OCI-M2 (cell line): ENCODE results near the gene TMEM147.

Experiments used
- DNase-seq: peaks from one replicate; lab custom pipeline; 2025; ENCODE audit not compliant: unreplicated experiment; lab: John Stamatoyannopoulos, UW

TMEM147 gene

DNA sequence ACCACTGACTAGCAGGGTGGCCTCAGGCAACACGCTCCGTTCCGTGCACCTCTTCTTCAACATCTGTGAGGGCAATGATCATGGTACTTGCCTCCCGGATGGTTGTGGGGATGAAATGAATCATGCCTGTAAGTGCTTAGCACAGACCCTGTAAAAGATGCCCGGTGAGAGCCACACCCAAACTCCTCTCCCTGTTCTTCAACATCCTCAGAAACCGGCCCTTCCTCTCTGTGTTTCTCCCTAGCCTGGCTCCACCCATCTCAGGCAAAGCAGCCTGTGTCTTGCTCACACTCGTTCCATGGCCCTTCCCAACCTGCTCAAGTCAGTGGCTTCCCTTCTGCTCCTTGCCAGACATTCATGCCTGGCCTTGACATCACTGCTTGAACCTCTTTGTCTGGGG, 26.1 kb upstream of the TMEM147 start:
- DNase-seq: no peak

DNA sequence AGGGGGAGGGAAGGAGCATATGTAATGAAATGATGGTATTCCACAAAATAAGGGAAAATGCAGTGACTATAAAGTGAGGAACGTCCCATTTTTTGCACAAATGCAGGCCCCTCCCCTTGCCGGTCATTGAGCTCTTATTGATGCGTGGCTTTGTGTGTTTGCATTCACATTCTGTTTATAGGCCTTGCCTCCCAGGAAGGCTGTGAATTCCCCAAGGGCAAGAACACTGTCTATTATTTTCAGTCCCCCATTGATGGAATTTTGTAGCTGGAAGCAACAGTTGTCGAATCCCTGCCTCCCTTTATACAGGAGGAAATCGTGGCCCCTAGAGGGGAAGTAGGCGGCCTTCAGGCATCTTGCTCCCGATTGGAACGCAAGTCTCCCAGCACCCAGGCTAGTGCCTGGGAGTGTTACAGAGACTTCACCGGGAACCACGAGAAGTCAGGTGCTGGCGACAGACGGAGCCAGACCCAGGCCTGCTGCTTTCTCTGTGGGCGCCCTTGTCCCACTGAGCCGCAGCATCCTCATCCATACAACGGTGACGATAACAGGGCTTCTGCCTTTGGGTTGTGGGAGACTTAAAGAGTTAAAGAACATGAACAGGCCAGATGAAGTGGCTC, 24.2 kb upstream of the TMEM147 start:
- DNase-seq: no peak

DNA sequence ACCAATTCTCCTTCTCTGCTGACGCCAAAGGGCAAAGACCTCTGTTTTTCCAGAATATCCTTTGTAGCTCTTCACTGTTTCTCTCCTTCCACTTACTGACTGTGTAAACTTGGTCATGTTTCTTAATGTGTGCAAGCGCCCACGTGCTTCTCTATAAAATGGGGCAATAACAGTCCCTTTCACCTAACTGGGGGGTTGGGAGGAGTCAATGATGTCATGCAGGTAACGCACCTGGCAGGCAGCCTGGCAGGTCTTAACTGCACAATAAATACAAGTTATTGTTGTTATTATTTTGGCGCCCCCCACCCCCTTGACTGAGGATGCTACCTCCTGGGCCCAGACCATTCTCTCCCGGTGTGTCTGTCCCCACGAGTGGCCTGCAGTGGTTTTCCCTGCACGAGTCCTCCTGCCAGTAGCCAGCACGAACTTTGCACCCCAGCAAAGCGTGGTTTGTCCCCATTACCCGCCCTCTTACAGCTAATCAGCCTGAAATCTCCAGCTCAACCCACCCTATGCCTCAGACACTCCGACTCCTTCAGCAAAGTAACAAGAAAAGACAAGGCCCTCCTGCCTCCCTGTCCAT, 22.6 kb upstream of the TMEM147 start:
- no peak for DNase-seq

- DNase-seq: no peak
Measured at GRCh38 chr19:35524181-35524837, 21.1 kb upstream of the TMEM147 start.

GRCh38 chr19:35525873-35526272, 19.6 kb upstream of the TMEM147 start:
- DNase-seq: no peak

GRCh38 chr19:35528218-35529038, 17.0 kb upstream of the TMEM147 start, which contains the start of gene SBSN:
TSS of gene SBSN (minus strand) at chr19:35528311. CDS start at chr19:35528281, 30 bp downstream.
- DNase-seq: no peak

DNA sequence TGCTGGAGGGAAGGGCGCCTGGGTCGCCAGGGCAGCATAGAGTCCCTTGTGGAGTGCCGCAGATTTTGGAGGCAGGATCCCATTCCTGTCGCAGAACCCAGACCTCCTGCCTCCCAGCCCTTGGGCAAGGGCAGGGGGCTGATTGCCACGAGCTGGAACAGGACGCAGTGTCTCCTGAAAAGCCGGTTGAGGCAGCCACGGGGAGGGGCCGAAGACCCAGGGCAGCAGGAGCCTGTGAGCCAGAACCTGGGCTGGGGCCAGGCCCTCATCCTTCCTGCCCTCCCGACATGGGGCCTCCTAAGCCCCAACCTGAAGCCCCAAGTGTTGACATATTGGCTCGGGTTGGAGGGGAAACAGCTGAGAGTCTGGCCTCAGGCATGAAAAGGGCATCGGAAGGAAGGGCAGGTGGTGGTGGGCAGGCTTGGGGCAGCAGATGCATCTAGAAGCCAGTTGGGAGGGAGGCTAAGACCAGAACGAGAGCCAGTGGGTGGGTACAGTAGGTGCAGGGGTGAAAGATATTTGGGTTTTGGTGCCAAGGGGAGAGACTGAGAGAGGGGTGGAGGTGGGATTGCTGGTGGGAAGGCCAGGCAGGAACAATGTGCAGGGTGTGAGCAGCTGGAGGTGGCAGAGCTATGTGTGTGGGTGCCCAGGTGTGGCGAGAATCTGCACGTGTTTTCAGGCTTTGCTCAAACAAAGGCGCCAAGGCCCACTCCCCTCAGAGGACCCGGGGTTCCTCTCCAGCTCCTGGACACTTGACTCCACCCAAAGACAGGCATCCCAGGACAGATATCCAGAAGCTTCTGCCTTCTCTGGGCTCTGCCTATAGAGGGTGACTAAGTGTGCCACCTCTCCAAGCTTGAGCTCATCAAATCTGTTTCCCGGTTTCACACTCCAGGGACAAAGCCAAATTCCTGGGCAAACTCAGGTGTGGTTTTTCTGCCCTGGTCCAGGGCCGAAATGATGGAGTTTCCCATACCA, 15.9 kb upstream of the TMEM147 start:
- no peak for DNase-seq

DNA sequence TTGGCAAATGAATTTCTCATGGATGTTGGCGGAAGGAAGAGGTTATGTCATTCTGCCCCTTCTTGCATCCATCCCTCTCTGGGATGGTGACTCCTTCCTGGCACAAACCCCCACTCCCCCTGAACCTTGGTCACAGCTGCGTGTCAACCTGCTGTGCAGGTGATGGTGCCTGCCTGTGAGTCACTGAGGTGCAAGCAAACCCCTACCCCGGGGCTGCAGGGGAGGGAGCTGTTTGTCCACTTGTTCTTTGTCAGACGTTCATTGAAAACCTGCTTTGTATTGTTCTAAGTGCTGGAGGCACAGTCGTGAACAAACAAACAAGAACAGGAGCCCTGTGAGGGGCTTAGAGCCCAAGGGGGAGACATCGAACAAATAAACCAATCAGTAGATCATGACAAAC, 14.1 kb upstream of the TMEM147 start:
- no peak for DNase-seq

- DNase-seq: no peak
Measured at GRCh38 chr19:35533201-35533821, 12.1 kb upstream of the TMEM147 start, which contains the start of gene GAPDHS. TSS of gene GAPDHS (plus strand) at chr19:35533456. CDS start at chr19:35533528, 72 bp downstream.

DNA sequence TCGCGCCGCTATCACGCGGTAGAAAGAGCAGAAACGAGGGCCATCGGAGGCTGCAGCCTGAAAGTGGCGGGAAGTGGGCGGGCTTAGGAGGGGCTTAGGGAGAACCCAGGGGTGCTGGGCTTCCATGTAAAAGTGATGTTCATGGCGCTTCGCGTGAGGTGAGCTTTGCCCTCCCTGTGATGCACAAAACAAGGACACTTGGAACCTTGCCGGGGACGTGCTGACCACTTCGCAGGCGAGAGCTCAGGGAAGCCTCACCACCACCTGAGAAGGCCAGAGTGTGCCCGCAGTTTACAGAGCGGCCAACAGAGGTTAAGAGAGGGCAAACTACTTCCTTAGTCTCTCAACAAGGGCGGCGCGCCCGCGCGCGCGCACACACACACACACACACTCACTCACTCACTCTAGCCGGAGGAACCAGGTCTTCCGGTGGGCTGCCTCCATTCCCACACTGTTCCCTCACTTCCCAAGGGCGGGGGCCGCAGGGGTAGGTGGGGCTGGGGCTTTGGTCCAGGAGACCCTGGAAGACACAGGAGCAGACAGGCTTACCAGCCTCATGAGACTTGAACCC, 11.5 kb upstream of the TMEM147 start:
- no peak for DNase-seq

DNA sequence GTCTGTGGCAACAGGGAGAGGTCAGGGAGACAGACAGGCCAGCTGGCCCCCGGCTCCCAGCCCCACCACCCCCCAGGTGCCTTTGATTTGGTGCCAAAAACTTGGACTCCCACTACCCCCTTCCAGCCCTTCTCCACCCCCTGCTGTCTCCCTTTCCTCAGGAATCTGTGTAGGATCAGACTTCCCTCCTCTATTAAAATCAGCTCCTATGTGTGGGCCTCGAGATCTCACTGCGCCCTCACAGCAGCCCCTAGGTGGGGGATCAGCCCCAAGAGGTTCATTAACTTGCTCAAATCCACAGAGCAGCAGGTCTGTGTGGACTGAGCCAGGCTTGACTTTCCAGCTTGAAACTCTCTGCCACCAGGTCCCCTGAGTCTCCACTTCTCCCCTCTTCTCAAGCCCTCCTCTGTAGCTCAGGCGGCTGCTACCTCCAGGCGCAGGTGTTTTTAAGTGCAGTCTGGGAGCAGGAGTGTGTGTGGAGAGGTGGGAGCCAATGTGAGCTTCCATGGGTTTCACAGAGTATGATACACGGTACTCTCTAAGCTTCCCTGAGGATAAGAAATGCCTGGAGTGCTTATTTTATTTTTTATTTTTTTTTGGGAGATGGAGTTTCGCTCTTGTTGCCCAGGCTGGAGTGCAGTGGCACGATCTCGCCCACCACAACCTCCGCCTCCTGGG, 10.5 kb upstream of the TMEM147 start:
- DNase-seq: no peak

- DNase-seq: no peak
Measured at GRCh38 chr19:35539314-35539713, 6.1 kb upstream of the TMEM147 start.

GRCh38 chr19:35539850-35540249, 5.6 kb upstream of the TMEM147 start:
- no peak for DNase-seq

DNA sequence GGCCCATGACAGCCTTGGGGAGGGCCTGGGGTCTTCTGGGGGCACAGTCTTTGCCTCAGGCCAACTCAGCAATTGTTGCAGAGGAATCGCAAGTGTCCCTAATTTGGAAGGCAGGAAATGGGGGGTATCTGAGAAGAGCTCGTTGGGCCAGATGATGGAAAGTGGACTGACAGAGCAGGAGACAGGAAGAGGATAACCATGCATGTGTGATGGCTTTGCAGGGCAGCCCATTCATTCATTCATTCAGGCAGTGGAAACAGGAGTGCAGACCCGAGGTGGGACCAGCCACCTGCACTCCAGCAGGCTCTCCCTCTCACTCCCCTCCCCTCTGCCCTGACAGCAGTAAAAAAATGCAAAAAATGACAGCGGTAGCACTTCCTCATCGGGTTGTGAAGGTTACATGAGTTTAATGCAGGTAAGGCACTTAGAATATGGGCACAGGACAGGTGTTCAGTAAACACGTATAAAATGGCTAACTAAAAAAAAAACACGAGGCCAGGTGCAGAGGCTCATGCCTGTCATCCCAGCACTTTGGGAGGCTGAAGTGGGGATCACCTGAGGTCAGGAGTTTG, 5.0 kb upstream of the TMEM147 start:
- DNase-seq: no peak

GRCh38 chr19:35542209-35542608, 3.2 kb upstream of the TMEM147 start:
- no peak for DNase-seq

GRCh38 chr19:35543280-35544109, 1.9 kb upstream of the TMEM147 start:
- no peak for DNase-seq

DNA sequence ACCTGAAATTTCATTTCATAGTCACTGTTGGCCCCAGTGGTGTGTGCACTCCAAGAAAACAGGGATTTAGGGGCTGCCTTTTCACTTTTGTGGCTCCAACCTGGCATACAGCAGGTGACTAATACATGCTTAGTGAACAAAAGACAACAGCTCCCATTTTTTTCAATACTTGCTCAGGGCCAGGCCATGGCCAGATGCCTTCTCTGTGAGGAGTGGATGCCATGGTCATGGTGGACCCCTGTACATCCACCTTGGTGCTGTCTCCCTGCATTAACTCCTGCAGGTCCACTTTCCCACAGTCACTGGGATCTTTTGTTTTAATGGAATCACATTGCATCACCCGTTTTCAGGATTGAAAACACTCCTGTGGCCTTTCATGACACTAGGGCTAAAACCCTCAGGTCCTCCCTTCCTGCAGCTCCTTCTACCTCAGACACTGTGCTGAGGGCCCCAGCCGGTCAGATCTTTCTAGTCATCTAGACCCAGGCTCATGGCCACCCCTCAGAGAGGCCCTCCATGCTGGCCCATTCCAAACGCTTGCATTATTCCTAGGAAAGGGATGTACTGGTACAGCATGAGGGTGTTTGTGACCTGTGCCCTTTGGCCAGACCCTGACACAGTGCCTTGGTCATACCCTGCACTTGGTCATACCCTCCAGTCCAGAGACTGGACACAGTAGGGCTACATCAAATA, 1.2 kb upstream of the TMEM147 start:
- no peak for DNase-seq
